ENCODE data around the gene CLIP1.
A peak's percentile ranks its signal among the peaks of the same experiment; 100 is the strongest.

The CLIP1 gene

GRCh38 chr12:122238861-122239260, 183.6 kb downstream of the CLIP1 start:
- no peak for DNase-seq

GRCh38 chr12:122235741-122236140, 186.7 kb downstream of the CLIP1 start:
- DNase-seq = no peak

GRCh38 chr12:122232691-122233090, 189.8 kb downstream of the CLIP1 start:
- no peak for DNase-seq

- DNase-seq = no peak
These were observed 191.7 kb downstream of the CLIP1 start for GRCh38 chr12:122230798-122231197.

- DNase-seq = no peak
These were observed 194.4 kb downstream of the CLIP1 start for GRCh38 chr12:122228092-122228491.

GRCh38 chr12:122227341-122227740, 195.1 kb downstream of the CLIP1 start:
- no peak for DNase-seq

- DNase-seq = no peak
These were observed 195.9 kb downstream of the CLIP1 start for GRCh38 chr12:122226366-122227125.

- DNase-seq = peak; percentile 94
These were observed 196.6 kb downstream of the CLIP1 start, which contains the start of gene DIABLO for GRCh38 chr12:122225683-122226365. Gene DIABLO, minus strand, starts transcription at chr12:122226052. Its CDS starts 38 bp downstream, at chr12:122226014.

Data from NCI-H1694 treated with DMSO at 0.1 percent for 48 hours (cell line).